ENCODE measurements around the gene HBP1. TPM values are rescaled to one million over a fixed set of nuclear protein-coding genes. Genes with fewer than 3 reads are reported as not detected.

The HBP1 gene
- total and polyA plus RNA-seq, 10 donors: 23.9 to 141 (median 79.5) TPM

DNA sequence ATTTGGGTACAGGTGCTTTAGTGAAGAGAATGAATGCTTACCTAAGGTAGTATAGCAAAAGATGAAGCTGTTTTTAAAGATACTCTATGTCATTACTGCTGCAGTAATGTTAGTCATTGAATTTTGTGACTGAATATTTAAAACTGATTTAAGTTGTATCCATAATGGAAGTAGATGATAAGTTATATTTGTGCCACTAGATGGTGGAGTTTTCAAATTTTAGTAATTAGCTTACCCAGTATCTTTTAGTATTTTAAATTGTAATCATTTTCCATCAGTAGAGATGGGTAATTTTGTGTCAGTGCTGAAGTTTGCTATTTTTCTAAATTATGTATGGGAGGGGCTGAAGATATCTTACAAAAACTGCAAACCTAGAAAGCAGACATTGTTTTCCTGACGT is 25.2 kb downstream of the HBP1 start:
- Histone ChIP-seq H3K27ac (peak overlapping the region in 1 of 8 donors; percentile 36), H3K9me3 (no peaks in the 10 kb centered on the region), H3K27me3 (replicated peaks in 1 of 7) (no peaks in the 10 kb centered on the region), H3K4me1 (peaks cover 0 to 9% (median 2%) of the 10 kb centered on the region in 6 donors), H3K36me3 (peaks cover 0 to 100% (median 80%) of the 10 kb centered on the region in 6 donors), H3K4me3 (no peak overlapping the region)
- intact Hi-C loops (cut with DNase I; ENCODE audit: low total_unique reads): no loop called here
- TF ChIP-seq POLR2A (IDR thresholded peaks at IDR 0.05): no peak
- TF ChIP-seq POLR2AphosphoS5 (IDR thresholded peaks at IDR 0.05): no peak
- TF ChIP-seq, protein P1, sequence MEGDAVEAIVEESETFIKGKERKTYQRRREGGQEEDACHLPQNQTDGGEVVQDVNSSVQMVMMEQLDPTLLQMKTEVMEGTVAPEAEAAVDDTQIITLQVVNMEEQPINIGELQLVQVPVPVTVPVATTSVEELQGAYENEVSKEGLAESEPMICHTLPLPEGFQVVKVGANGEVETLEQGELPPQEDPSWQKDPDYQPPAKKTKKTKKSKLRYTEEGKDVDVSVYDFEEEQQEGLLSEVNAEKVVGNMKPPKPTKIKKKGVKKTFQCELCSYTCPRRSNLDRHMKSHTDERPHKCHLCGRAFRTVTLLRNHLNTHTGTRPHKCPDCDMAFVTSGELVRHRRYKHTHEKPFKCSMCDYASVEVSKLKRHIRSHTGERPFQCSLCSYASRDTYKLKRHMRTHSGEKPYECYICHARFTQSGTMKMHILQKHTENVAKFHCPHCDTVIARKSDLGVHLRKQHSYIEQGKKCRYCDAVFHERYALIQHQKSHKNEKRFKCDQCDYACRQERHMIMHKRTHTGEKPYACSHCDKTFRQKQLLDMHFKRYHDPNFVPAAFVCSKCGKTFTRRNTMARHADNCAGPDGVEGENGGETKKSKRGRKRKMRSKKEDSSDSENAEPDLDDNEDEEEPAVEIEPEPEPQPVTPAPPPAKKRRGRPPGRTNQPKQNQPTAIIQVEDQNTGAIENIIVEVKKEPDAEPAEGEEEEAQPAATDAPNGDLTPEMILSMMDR (IDR thresholded peaks at IDR 0.05 in 8 of 11, conservative IDR thresholded peaks at IDR 0.05 in 3 of 11): no peak
- 61 to 76% (median 72%) methylated on average over 1 of the region's 1 CpG for WGBS, 5 donors
- no peak for DNase-seq

GRCh38 chr7:107196834-107197610 is 28.2 kb downstream of the HBP1 start:
- H3K27me3 ChIP-seq (replicated peaks in 1 of 7): no peaks in the 10 kb centered on the region
- H3K9me3 ChIP-seq: no peaks in the 10 kb centered on the region
- no peak overlapping the region for H3K27ac ChIP-seq
- peaks cover 6 to 100% (median 80%) of the 10 kb centered on the region in 6 donors for H3K36me3 ChIP-seq
- no peak for DNase-seq
- TF ChIP-seq POLR2AphosphoS5 (IDR thresholded peaks at IDR 0.05) (peak in 2 of 3 donors; percentile 17 to 24), POLR2A (IDR thresholded peaks at IDR 0.05) (no peak)
- TF ChIP-seq, protein P1 (IDR thresholded peaks at IDR 0.05 in 8 of 11, conservative IDR thresholded peaks at IDR 0.05 in 3 of 11): no peak
- intact Hi-C loops (cut with DNase I; ENCODE audit: low total_unique reads): no loop called here
- H3K4me3 ChIP-seq: no peak overlapping the region
- peaks cover 0 to 9% (median 2%) of the 10 kb centered on the region in 6 donors for H3K4me1 ChIP-seq
- WGBS, 5 donors: 93 to 98% (median 95%) methylated on average over 10 of the region's 10 CpGs

- H3K27ac ChIP-seq: no peak overlapping the region
- peaks cover 6 to 100% (median 87%) of the 10 kb centered on the region in 6 donors for H3K36me3 ChIP-seq
- no peaks in the 10 kb centered on the region for H3K27me3 ChIP-seq (replicated peaks in 1 of 7)
- no peaks in the 10 kb centered on the region for H3K9me3 ChIP-seq
- intact Hi-C loops (cut with DNase I; ENCODE audit: low total_unique reads): no loop called here
- TF ChIP-seq, protein P1 (IDR thresholded peaks at IDR 0.05 in 8 of 11, conservative IDR thresholded peaks at IDR 0.05 in 3 of 11): peak in 6 of 11 experiments; percentile 25 to 49 (median 40)
- peak in 2 of 3 donors; percentile 30 to 50 for TF ChIP-seq POLR2AphosphoS5 (IDR thresholded peaks at IDR 0.05)
- TF ChIP-seq POLR2A (IDR thresholded peaks at IDR 0.05): no peak
- 73 to 84% (median 82%) methylated on average over 4 of the region's 4 CpGs for WGBS, 5 donors
- no peak for DNase-seq
- H3K4me3 ChIP-seq: no peak overlapping the region
- H3K4me1 ChIP-seq: no peaks in the 10 kb centered on the region
Observed at GRCh38 chr7:107201795-107202450, 33.1 kb downstream of the HBP1 start.

DNA sequence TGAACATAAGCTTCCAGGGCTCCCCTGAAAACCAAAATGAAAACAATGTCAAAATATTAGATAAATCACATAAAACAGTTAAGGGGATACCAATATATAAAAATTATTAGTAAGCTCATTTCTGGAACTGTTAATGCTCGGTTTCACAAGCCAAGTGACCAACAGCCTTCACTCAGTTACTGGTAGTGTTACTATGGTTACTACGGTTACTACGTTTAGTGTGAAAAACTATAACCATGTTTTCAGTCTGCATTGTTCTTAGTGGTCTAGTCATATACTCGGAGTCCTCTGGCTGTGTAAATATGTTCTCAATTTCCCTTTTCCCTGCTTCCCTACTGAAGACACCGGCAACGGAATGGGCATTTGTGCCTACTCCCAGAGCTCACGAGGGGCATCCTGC is 34.8 kb downstream of the HBP1 start:
- Histone ChIP-seq H3K9me3 (no peaks in the 10 kb centered on the region), H3K27me3 (replicated peaks in 1 of 7) (no peaks in the 10 kb centered on the region), H3K36me3 (peaks cover 6 to 100% (median 76%) of the 10 kb centered on the region in 6 donors), H3K4me1 (no peaks in the 10 kb centered on the region), H3K4me3 (no peak overlapping the region), H3K27ac (no peak overlapping the region)
- intact Hi-C loops (cut with DNase I; ENCODE audit: low total_unique reads): no loop called here
- no peak for DNase-seq
- TF ChIP-seq, protein P1 (IDR thresholded peaks at IDR 0.05 in 8 of 11, conservative IDR thresholded peaks at IDR 0.05 in 3 of 11): no peak
- TF ChIP-seq POLR2A (IDR thresholded peaks at IDR 0.05) (no peak), POLR2AphosphoS5 (IDR thresholded peaks at IDR 0.05) (peak in 2 of 3 donors; percentile 12 to 39)
- 93 to 97% (median 95%) methylated on average over 7 of the region's 7 CpGs for WGBS, 5 donors

All from spleen (tissue), 11 donors.